ENCODE data around the gene LHPP. TPM values are rescaled to one million over a fixed set of nuclear protein-coding genes. Genes with fewer than 3 reads are reported as not detected.

Gene LHPP
- total and polyA plus RNA-seq, 2 experiments from 2014 or later, result 27.4 to 40.2 TPM

DNA sequence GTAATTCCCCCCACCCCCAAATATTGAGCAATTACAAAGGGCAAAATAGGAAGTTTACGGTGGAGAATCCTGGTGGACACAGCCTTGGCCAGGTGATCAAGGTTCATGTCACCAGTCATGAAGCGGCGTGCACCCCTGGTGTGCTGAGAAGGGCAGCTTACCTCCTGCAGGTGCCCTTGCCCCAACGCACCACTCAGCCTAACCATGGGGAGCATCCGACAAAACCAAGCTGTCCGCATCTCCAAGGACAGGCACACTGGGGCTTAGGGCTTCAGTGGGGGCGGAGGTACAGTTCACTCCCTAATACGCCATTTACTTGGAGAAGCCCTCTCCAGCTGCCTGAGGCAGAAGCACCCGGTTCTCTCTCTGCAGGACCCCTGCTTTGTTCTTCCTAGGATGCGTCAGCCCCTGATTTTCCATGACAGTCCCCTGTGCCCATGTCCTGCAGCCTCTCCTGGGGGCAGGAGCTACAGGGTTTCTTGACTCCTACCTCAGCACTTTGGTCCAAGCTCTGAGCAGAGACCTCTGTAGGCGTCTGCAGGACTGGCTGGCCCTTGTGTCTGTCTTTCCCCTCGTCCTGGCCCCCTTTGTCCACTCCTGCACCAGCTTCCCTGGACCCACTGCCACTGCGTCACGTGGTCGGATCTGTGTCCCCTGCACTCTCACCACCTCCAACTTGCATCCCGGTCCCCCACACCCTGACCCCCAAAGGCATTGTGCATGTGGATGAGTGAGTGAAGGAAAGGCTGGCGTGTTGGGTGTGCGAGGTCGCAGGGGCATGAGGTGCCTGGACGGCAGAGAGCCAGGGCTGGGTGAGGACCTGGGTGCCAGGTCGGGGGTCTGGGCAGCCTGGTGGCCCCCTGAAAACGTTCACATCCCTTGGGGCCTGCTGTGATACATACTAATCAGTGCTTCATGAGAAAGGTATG lies 113.7 kb downstream of the LHPP start:
- no peaks in the 10 kb centered on the region for H3K9me2 ChIP-seq (ENCODE audit: insufficient read depth)
- H3K36me3 Mint-ChIP-seq (ENCODE audit: low read depth), result no peaks in the 10 kb centered on the region; the same call in 2 of the 3 replicates
- ATAC-seq (no peak), DNase-seq (ENCODE audit: low spot score) (no peak)
- H3K4me1 Mint-ChIP-seq, result peaks cover 3% of the 10 kb centered on the region; the same call in 1 of the 3 replicates
- no peaks in the 10 kb centered on the region for H3K79me2 ChIP-seq (replicated peaks; ENCODE audit: insufficient read depth)
- no peak overlapping the region for H3K4me2 ChIP-seq
- no peaks in the 10 kb centered on the region for H4K20me1 ChIP-seq (replicated peaks; ENCODE audit: insufficient read depth)
- no peak overlapping the region for H3K27ac ChIP-seq (ENCODE audit: low read depth)
- no peaks in the 10 kb centered on the region for H3F3A ChIP-seq (replicated peaks; ENCODE audit: low read depth)
- H3K36me3 ChIP-seq (ENCODE audit: insufficient read depth), result no peaks in the 10 kb centered on the region
- no peak overlapping the region for H2AFZ ChIP-seq
- H3K27ac Mint-ChIP-seq, result no peak overlapping the region
- no peak overlapping the region for H3K4me3 ChIP-seq
- no peak for TF ChIP-seq NANOG (IDR thresholded peaks at IDR 0.05; ENCODE audit: borderline replicate concordance)
- no peak for TF ChIP-seq ZNF114 (CRISPR knock-in tag; IDR thresholded peaks at IDR 0.05)
- TF ChIP-seq, protein P1, sequence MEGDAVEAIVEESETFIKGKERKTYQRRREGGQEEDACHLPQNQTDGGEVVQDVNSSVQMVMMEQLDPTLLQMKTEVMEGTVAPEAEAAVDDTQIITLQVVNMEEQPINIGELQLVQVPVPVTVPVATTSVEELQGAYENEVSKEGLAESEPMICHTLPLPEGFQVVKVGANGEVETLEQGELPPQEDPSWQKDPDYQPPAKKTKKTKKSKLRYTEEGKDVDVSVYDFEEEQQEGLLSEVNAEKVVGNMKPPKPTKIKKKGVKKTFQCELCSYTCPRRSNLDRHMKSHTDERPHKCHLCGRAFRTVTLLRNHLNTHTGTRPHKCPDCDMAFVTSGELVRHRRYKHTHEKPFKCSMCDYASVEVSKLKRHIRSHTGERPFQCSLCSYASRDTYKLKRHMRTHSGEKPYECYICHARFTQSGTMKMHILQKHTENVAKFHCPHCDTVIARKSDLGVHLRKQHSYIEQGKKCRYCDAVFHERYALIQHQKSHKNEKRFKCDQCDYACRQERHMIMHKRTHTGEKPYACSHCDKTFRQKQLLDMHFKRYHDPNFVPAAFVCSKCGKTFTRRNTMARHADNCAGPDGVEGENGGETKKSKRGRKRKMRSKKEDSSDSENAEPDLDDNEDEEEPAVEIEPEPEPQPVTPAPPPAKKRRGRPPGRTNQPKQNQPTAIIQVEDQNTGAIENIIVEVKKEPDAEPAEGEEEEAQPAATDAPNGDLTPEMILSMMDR (conservative IDR thresholded peaks at IDR 0.05; ENCODE audit: low read depth in 2 of 2), result no peak
- no peak for TF ChIP-seq EZH2phosphoT487 (IDR thresholded peaks at IDR 0.05; ENCODE audit: unreplicated experiment)
- TF ChIP-seq, protein P2, sequence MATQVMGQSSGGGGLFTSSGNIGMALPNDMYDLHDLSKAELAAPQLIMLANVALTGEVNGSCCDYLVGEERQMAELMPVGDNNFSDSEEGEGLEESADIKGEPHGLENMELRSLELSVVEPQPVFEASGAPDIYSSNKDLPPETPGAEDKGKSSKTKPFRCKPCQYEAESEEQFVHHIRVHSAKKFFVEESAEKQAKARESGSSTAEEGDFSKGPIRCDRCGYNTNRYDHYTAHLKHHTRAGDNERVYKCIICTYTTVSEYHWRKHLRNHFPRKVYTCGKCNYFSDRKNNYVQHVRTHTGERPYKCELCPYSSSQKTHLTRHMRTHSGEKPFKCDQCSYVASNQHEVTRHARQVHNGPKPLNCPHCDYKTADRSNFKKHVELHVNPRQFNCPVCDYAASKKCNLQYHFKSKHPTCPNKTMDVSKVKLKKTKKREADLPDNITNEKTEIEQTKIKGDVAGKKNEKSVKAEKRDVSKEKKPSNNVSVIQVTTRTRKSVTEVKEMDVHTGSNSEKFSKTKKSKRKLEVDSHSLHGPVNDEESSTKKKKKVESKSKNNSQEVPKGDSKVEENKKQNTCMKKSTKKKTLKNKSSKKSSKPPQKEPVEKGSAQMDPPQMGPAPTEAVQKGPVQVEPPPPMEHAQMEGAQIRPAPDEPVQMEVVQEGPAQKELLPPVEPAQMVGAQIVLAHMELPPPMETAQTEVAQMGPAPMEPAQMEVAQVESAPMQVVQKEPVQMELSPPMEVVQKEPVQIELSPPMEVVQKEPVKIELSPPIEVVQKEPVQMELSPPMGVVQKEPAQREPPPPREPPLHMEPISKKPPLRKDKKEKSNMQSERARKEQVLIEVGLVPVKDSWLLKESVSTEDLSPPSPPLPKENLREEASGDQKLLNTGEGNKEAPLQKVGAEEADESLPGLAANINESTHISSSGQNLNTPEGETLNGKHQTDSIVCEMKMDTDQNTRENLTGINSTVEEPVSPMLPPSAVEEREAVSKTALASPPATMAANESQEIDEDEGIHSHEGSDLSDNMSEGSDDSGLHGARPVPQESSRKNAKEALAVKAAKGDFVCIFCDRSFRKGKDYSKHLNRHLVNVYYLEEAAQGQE (IDR thresholded peaks at IDR 0.05; ENCODE audit: unreplicated experiment), result no peak
- no peak for TF ChIP-seq EZH2 (IDR thresholded peaks at IDR 0.05; ENCODE audit: low read depth, unreplicated experiment)
- TF ChIP-seq, protein P3, sequence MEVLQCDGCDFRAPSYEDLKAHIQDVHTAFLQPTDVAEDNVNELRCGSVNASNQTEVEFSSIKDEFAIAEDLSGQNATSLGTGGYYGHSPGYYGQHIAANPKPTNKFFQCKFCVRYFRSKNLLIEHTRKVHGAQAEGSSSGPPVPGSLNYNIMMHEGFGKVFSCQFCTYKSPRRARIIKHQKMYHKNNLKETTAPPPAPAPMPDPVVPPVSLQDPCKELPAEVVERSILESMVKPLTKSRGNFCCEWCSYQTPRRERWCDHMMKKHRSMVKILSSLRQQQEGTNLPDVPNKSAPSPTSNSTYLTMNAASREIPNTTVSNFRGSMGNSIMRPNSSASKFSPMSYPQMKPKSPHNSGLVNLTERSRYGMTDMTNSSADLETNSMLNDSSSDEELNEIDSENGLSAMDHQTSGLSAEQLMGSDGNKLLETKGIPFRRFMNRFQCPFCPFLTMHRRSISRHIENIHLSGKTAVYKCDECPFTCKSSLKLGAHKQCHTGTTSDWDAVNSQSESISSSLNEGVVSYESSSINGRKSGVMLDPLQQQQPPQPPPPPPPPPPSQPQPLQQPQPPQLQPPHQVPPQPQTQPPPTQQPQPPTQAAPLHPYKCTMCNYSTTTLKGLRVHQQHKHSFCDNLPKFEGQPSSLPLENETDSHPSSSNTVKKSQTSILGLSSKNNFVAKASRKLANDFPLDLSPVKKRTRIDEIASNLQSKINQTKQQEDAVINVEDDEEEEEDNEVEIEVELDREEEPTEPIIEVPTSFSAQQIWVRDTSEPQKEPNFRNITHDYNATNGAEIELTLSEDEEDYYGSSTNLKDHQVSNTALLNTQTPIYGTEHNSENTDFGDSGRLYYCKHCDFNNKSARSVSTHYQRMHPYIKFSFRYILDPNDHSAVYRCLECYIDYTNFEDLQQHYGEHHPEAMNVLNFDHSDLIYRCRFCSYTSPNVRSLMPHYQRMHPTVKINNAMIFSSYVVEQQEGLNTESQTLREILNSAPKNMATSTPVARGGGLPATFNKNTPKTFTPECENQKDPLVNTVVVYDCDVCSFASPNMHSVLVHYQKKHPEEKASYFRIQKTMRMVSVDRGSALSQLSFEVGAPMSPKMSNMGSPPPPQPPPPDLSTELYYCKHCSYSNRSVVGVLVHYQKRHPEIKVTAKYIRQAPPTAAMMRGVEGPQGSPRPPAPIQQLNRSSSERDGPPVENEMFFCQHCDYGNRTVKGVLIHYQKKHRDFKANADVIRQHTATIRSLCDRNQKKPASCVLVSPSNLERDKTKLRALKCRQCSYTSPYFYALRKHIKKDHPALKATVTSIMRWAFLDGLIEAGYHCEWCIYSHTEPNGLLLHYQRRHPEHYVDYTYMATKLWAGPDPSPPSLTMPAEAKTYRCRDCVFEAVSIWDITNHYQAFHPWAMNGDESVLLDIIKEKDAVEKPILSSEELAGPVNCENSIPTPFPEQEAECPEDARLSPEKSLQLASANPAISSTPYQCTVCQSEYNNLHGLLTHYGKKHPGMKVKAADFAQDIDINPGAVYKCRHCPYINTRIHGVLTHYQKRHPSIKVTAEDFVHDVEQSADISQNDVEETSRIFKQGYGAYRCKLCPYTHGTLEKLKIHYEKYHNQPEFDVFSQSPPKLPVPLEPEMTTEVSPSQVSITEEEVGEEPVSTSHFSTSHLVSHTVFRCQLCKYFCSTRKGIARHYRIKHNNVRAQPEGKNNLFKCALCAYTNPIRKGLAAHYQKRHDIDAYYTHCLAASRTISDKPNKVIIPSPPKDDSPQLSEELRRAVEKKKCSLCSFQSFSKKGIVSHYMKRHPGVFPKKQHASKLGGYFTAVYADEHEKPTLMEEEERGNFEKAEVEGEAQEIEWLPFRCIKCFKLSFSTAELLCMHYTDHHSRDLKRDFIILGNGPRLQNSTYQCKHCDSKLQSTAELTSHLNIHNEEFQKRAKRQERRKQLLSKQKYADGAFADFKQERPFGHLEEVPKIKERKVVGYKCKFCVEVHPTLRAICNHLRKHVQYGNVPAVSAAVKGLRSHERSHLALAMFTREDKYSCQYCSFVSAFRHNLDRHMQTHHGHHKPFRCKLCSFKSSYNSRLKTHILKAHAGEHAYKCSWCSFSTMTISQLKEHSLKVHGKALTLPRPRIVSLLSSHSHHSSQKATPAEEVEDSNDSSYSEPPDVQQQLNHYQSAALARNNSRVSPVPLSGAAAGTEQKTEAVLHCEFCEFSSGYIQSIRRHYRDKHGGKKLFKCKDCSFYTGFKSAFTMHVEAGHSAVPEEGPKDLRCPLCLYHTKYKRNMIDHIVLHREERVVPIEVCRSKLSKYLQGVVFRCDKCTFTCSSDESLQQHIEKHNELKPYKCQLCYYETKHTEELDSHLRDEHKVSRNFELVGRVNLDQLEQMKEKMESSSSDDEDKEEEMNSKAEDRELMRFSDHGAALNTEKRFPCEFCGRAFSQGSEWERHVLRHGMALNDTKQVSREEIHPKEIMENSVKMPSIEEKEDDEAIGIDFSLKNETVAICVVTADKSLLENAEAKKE (CRISPR knock-in tag; IDR thresholded peaks at IDR 0.05), result no peak
- TF ChIP-seq JUNB (IDR thresholded peaks at IDR 0.05; ENCODE audit: unreplicated experiment), result no peak
- no peak for TF ChIP-seq CREB1 (CRISPR knock-in tag; IDR thresholded peaks at IDR 0.05; ENCODE audit: low read depth)
- TF ChIP-seq, protein P4, sequence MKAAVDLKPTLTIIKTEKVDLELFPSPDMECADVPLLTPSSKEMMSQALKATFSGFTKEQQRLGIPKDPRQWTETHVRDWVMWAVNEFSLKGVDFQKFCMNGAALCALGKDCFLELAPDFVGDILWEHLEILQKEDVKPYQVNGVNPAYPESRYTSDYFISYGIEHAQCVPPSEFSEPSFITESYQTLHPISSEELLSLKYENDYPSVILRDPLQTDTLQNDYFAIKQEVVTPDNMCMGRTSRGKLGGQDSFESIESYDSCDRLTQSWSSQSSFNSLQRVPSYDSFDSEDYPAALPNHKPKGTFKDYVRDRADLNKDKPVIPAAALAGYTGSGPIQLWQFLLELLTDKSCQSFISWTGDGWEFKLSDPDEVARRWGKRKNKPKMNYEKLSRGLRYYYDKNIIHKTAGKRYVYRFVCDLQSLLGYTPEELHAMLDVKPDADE (IDR thresholded peaks at IDR 0.05), result no peak
- no peak for TF ChIP-seq POLR2AphosphoS5 (IDR thresholded peaks at IDR 0.05; ENCODE audit: low read depth)
- TF ChIP-seq STAT1 (IDR thresholded peaks at IDR 0.05; ENCODE audit: unreplicated experiment), result no peak
- TF ChIP-seq ZNF331 (CRISPR knock-in tag; IDR thresholded peaks at IDR 0.05; ENCODE audit: low read depth), result no peak
- no peaks in the 10 kb centered on the region for H3K27me3 Mint-ChIP-seq (ENCODE audit: insufficient read depth, low read depth, poor library complexity)
- peaks cover 5% of the 10 kb centered on the region; the same call in 1 of the 3 replicates for H3K9me3 Mint-ChIP-seq
- H3K4me1 ChIP-seq (ENCODE audit: insufficient read depth), result no peaks in the 10 kb centered on the region
- H3K4me3 Mint-ChIP-seq, result no peak overlapping the region
- H3K27me3 ChIP-seq (ENCODE audit: insufficient read depth), result no peaks in the 10 kb centered on the region

Measured in GM23338 (cell line).